HG02623 (cell line): ENCODE results near the gene ZNF652.
"Not testable (repeated sequence)": the region's sequence is repeated elsewhere in the genome, so short reads cannot be mapped to it uniquely, and the experiment has no call there.

Experiments used
- ATAC-seq: cut with Tn5 transposase; IDR thresholded peaks from one replicate; pipeline ENCODE4 v1.9.1; 2021; ENCODE audit warnings: moderate library complexity; ENCODE audit not compliant: unreplicated experiment

The ZNF652 gene

GRCh38 chr17:49275981-49276380, 86.1 kb downstream of the ZNF652 start:
- ATAC-seq, result not testable (repeated sequence)

GRCh38 chr17:49269356-49269755, 92.7 kb downstream of the ZNF652 start:
- no peak for ATAC-seq

- ATAC-seq, result no peak
Measured at GRCh38 chr17:49267912-49268311, 94.1 kb downstream of the ZNF652 start.

GRCh38 chr17:49266233-49266632, 95.8 kb downstream of the ZNF652 start:
- ATAC-seq, result no peak

- not testable (repeated sequence) for ATAC-seq
Measured at GRCh38 chr17:49261540-49261939, 100.5 kb downstream of the ZNF652 start.

GRCh38 chr17:49260817-49261291, 101.2 kb downstream of the ZNF652 start:
- ATAC-seq, result no peak

- ATAC-seq, result peak; percentile 43
Measured at GRCh38 chr17:49260011-49260816, 101.8 kb downstream of the ZNF652 start.

- no peak for ATAC-seq
Measured at GRCh38 chr17:49259663-49260010, 102.4 kb downstream of the ZNF652 start.

GRCh38 chr17:49258394-49258793, 103.7 kb downstream of the ZNF652 start:
- ATAC-seq, result no peak

- no peak for ATAC-seq
Measured at GRCh38 chr17:49255125-49255524, 106.9 kb downstream of the ZNF652 start.

GRCh38 chr17:49254066-49254465, 108.0 kb downstream of the ZNF652 start:
- no peak for ATAC-seq

- ATAC-seq, result no peak
Measured at GRCh38 chr17:49252148-49252695, 109.8 kb downstream of the ZNF652 start.

GRCh38 chr17:49249890-49250522, 112.0 kb downstream of the ZNF652 start:
- ATAC-seq, result no peak

- ATAC-seq, result no peak
Measured at GRCh38 chr17:49249292-49249794, 112.7 kb downstream of the ZNF652 start.

GRCh38 chr17:49247944-49248343, 114.1 kb downstream of the ZNF652 start:
- ATAC-seq, result no peak

GRCh38 chr17:49244839-49245238, 117.2 kb downstream of the ZNF652 start:
- ATAC-seq, result no peak
